Activated B cell treated with CpG ODN at 0.5 μM for 24 hours (primary cell): ENCODE data around the gene ZCCHC14. TPM values are rescaled to one million over a fixed set of nuclear protein-coding genes. Genes with fewer than 3 reads are reported as not detected.
"Not testable (repeated sequence)": the region's sequence is repeated elsewhere in the genome, so short reads cannot be mapped to it uniquely, and the experiment has no call there.

Experiments used
- ATAC-seq: fragments of 200-7000 bp; cut with Tn5 transposase; one replicate; pipeline ENCODE4 v1.10.0; 2021; ENCODE audit warnings: low read depth, mild to moderate bottlenecking, moderate library complexity
- CTCF ChIA-PET: fragments of 350-600 bp; sonication (Branson Sonifier 250); formaldehyde crosslinking; loops from one replicate; lab custom pipeline; 2021; ENCODE audit warnings: antibody characterized with exemption; lab: Charles Lee
- POLR2A ChIA-PET: fragments of 350-600 bp; sonication (Branson Sonifier 250); formaldehyde crosslinking; loops from one replicate; lab custom pipeline; 2021; ENCODE audit warnings: antibody characterized with exemption; lab: Charles Lee
- DNase-seq: peaks from one replicate; pipeline ENCODE4 v3.0.0; 2022
- H3K27ac Mint-ChIP-seq: one replicate; pipeline ENCODE4 v1.8.0; 2020; ENCODE audit warnings: mixed read lengths
- H3K27me3 Mint-ChIP-seq: one replicate; pipeline ENCODE4 v1.8.0; 2021; ENCODE audit warnings: mixed read lengths
- H3K36me3 Mint-ChIP-seq: one replicate; pipeline ENCODE4 v1.8.0; 2021; ENCODE audit warnings: low read depth, mixed read lengths
- H3K4me1 Mint-ChIP-seq: one replicate; pipeline ENCODE4 v1.8.0; 2021; ENCODE audit warnings: mixed read lengths
- H3K4me3 Mint-ChIP-seq: one replicate; pipeline ENCODE4 v1.8.0; 2020; ENCODE audit warnings: mild to moderate bottlenecking, mixed read lengths
- H3K9me3 Mint-ChIP-seq: one replicate; pipeline ENCODE4 v1.8.0; 2020; ENCODE audit warnings: mixed read lengths
- intact Hi-C: fragments of 100-400 bp; cut with micrococcal nuclease; formaldehyde crosslinking; loops from one replicate; pipeline ENCODE4 v1.15.1; 2024
- total RNA-seq: library from RNA; stranded (reverse); gene quantifications from 2 replicates; pipeline ENCODE4 v1.2.3, GENCODE V29; 2022
- TF ChIP-seq, protein P1 (sequence below): fragments of 200-600 bp; IDR thresholded peaks from one replicate; pipeline ENCODE4 v1.8.0; 2022; ENCODE audit warnings: antibody characterized with exemption, mild to moderate bottlenecking

ZCCHC14 gene
- total RNA-seq, 1 donor from 2014 or later: 3.8 TPM

DNA sequence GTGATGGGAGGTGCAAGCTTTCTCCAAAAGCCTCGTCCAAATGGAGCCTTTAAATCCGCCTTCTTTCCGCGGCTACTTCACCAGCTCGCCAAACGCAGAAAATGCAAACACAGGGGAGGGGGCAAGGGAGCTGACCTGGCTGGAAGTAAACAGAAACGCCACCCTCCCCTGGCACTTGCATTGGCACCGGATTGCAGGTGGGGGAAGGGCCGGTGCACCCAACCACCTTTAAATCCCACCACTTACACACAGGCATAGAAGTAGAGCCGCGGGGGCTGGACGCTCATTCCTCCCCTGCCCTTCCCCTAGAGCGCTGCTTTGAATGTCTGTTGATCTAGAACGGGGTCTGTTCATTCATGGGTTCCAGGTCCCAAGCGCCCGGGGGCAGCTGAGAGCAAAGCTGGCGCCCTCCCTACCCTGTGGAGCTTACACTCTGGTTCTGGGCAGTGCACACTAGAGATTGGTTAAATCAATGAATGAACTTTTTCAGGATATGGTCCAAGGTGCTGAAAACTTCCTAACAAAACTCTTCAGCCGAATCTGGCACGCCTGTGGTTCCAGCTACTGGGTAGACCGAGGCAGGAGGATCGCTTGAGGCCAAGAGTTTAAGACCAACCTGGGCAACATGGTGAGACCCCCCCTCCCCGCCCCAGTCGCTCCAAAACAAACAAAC is 920 bp upstream of the ZCCHC14 start:
- CTCF ChIA-PET: no interaction called here
- no peak for ATAC-seq
- DNase-seq: no peak
- Mint-ChIP-seq H3K36me3 (peaks cover 2% of the 10 kb centered on the region), H3K27ac (peak overlapping the region; percentile 35), H3K4me1 (peaks cover 52% of the 10 kb centered on the region), H3K4me3 (peak overlapping the region; percentile 82), H3K9me3 (no peaks in the 10 kb centered on the region), H3K27me3 (peaks cover 29% of the 10 kb centered on the region)
- intact Hi-C loops: loop anchor here (1.0 to 10.0 kb wide), 7 partner anchors 101 to 1939 kb away; partner anchors contain the start of genes BANP, C16orf74 and MAP1LC3B
- TF ChIP-seq, protein P1, sequence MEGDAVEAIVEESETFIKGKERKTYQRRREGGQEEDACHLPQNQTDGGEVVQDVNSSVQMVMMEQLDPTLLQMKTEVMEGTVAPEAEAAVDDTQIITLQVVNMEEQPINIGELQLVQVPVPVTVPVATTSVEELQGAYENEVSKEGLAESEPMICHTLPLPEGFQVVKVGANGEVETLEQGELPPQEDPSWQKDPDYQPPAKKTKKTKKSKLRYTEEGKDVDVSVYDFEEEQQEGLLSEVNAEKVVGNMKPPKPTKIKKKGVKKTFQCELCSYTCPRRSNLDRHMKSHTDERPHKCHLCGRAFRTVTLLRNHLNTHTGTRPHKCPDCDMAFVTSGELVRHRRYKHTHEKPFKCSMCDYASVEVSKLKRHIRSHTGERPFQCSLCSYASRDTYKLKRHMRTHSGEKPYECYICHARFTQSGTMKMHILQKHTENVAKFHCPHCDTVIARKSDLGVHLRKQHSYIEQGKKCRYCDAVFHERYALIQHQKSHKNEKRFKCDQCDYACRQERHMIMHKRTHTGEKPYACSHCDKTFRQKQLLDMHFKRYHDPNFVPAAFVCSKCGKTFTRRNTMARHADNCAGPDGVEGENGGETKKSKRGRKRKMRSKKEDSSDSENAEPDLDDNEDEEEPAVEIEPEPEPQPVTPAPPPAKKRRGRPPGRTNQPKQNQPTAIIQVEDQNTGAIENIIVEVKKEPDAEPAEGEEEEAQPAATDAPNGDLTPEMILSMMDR: no peak
- POLR2A ChIA-PET: no interaction called here

- TF ChIP-seq, protein P1: no peak
- Mint-ChIP-seq H3K4me1 (peaks cover 44% of the 10 kb centered on the region), H3K9me3 (no peaks in the 10 kb centered on the region), H3K27ac (no peak overlapping the region), H3K36me3 (peaks cover 2% of the 10 kb centered on the region), H3K27me3 (peaks cover 21% of the 10 kb centered on the region), H3K4me3 (no peak overlapping the region)
- ATAC-seq (no peak), DNase-seq (no peak)
- ChIA-PET POLR2A (no interaction called here), CTCF (no interaction called here)
- intact Hi-C loops: loop anchor here (2.0 to 10.0 kb wide), 6 partner anchors 213 to 1937 kb away; partner anchors contain the start of genes BANP and C16orf74
Measured at GRCh38 chr16:87492291-87492630, 563 bp downstream of the ZCCHC14 start.

GRCh38 chr16:87491522-87492290 is 1.1 kb downstream of the ZCCHC14 start:
- CTCF ChIA-PET: no interaction called here

DNA sequence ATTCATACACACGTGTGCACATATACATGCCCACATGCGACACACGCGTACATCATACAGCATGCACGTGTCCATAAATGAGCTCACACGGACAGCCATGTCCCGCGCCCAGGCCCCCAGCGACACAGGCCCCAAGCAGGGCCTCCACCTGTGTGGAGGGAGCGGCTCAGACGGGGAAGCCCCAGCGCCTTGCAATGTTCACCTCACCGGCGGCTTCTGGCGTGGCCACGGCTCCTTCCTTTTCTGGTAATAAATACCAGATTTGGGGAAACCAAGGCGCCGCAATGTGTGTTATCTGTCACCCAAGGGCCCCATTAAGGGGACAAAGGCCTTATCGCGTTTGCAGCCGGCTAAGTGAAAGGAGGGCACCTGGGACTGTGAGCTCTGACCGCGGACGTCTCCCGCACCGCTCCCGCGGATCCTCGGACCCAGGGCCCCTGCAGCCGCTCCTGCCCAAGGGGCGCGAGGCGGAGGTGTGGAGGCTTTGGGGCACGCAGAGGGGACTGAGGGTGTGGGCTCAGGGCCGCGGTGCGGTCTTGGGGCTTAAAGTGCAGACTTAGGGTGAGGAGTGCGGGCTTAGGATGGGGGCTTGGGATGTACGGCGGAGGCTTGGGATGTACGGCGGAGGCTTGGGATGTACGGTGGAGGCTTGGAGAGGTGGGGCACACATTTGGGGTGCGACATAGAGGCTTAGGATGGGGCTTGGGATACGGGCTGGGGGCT is 1.9 kb downstream of the ZCCHC14 start:
- H3K9me3 Mint-ChIP-seq, H3K36me3 Mint-ChIP-seq, DNase-seq, ATAC-seq, CTCF ChIA-PET: not testable (repeated sequence)
- peak overlapping the region; percentile 70 for H3K4me3 Mint-ChIP-seq
- peaks cover 31% of the 10 kb centered on the region for H3K4me1 Mint-ChIP-seq
- POLR2A ChIA-PET: interaction anchor here (0.5 kb wide), 1 partner anchor 1693 kb away, joined by 3 read pairs; no protein-coding TSS in a partner anchor
- H3K27ac Mint-ChIP-seq: peak overlapping the region; percentile 35
- peaks cover 17% of the 10 kb centered on the region for H3K27me3 Mint-ChIP-seq
- intact Hi-C loops: loop anchor here (10.0 kb wide), 5 partner anchors 214 to 1936 kb away; partner anchors contain the start of genes BANP and C16orf74

More at GRCh38 chr16:87491522-87492290, 1.1 kb downstream of the ZCCHC14 start:
- no peak overlapping the region for H3K27ac Mint-ChIP-seq
- ATAC-seq (no peak), DNase-seq (peak; percentile 27)
- H3K4me1 Mint-ChIP-seq: peaks cover 38% of the 10 kb centered on the region
- H3K36me3 Mint-ChIP-seq: peaks cover 2% of the 10 kb centered on the region
- POLR2A ChIA-PET: interaction anchor here (0.5 kb wide), 1 partner anchor 1693 kb away, joined by 3 read pairs; no protein-coding TSS in a partner anchor
- TF ChIP-seq, protein P1: no peak
- peaks cover 20% of the 10 kb centered on the region for H3K27me3 Mint-ChIP-seq
- H3K4me3 Mint-ChIP-seq: peak overlapping the region; percentile 70
- H3K9me3 Mint-ChIP-seq: no peaks in the 10 kb centered on the region
- intact Hi-C loops: loop anchor here (2.0 to 10.0 kb wide), 6 partner anchors 213 to 1937 kb away; partner anchors contain the start of genes BANP and C16orf74

GRCh38 chr16:87490096-87490798 is 2.6 kb downstream of the ZCCHC14 start:
- Mint-ChIP-seq H3K4me1 (peaks cover 25% of the 10 kb centered on the region), H3K9me3 (no peaks in the 10 kb centered on the region), H3K27me3 (peaks cover 16% of the 10 kb centered on the region), H3K36me3 (peaks cover 2% of the 10 kb centered on the region), H3K4me3 (peak overlapping the region; percentile 7), H3K27ac (no peak overlapping the region)
- TF ChIP-seq, protein P1: no peak
- POLR2A ChIA-PET: no interaction called here
- ATAC-seq (no peak), DNase-seq (no peak)
- intact Hi-C loops: loop anchor here (10.0 kb wide), 5 partner anchors 215 to 1935 kb away; partner anchors contain the start of genes BANP and C16orf74
- CTCF ChIA-PET: no interaction called here
